KBM-7 (cell line): ENCODE data around the gene ACE2.

Experiments used
- DNase-seq: peaks from one replicate; pipeline ENCODE4 v3.0.0-alpha.2; 2015
- in situ Hi-C: fragments of 300-500 bp; cut with MboI; formaldehyde crosslinking; loops from 2 replicates; pipeline ENCODE4 v1.14.3; 2020; ENCODE audit warnings: low sequenced_read_pairs, low pct_unique_long_range_greater_than_20kb, mixed read lengths

Gene ACE2

DNA sequence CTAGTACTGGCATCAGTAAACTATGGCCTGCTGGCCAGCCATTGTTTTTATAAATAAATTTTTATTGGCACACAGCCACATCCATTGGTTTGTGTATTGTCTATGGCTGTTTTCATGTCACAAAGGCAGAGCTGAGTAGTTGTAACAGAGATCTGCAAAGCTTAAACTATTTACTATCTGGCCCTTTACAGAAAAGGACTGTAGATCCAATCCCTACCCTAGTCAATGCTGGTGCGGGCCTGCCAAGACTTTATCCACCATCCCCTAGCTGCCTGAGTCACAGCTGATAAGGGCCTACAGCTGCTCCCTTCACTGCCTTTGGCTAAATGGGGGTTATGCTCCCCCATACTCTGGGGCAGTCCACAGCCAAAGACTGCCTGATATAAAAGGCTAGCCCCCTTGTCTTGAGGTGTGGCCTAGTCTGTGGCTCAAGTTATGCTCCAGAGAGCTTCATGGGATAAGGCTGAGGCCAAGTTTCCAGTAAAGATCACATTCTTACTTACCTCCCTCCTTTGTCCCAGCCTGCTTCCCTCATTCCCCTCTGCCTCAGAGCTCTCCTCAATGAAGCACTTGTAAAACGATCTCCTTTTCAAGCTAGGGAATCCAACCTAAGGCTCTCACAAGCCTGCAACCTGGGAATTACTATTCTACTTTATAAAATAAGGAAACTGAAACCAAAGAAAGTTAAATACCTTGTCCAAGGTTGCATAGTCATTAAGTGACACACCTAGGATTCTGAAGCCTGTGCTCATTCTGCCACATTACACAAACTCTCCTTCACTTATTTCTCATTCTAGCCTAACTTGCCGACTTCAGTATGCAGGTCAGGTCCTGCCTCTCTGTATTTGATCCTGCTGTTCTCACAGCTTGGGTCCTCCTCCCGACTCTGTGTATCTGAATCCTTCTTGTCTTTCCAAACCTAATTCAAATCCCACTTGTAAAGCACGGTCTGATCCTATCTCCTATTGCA, 20.7 kb downstream of the ACE2 start:
- no peak for DNase-seq
- in situ Hi-C loops = no loop called here

DNA sequence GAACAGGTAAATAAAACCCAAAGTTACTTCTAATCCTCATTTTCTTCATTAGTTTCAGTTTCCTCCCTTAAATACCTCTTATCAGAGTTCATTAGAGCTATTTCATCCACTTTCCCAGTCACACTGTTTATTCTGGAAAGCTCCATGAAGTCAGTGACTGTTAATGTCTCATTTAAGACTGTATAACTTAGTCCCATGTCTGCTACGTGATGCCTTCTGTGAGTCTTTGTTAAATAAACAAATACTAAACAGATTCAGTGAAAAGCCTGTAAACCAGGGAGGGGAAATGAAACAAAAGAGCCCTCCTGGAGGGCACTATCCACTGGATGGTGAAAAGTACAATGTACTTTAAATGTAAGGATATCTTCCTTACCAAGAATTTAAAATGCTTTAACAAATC, 24.7 kb downstream of the ACE2 start:
- in situ Hi-C loops = no loop called here

DNA sequence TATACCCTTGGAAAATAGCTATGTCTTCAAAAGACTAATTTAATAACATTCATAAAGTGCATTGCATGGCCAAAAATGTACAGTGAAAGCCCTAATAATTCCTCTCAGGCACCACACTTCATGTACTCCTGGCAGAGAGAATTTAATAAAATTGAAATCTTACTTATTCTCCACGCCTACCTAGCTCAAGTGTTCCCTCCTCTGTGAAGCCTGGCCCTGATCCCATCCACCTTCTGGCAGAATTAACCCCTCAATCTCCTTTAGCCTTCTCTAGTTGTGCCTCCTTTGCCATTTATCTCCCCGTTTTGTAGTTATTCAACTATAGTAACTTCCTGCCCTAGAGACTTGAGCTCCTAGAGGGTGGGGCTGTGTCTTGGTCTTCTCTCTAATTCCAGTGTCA, 26.7 kb downstream of the ACE2 start:
- in situ Hi-C loops = no loop called here
- no peak for DNase-seq

More for the DNA sequence above, 24.7 kb downstream of the ACE2 start:
- DNase-seq = no peak

DNA sequence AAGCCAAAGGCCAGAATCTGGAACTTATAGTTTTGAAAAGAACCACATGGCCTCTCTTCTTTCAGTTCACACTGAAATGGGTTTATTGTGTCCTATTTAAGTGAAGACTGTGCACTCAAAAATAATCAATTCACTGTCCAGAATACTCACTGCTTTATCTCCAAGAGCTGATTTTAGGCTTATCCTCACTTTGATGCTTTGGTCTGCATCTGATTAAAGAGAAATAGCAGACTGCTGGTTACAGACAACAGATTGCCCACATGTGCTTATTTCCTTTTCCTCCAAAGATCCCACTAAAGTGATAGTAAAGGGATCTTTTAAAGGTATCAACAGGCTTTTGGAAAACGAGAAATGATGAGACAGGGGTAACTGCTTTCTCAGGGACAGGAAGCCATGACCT, 30.6 kb downstream of the ACE2 start:
- no peak for DNase-seq
- in situ Hi-C loops = no loop called here

DNA sequence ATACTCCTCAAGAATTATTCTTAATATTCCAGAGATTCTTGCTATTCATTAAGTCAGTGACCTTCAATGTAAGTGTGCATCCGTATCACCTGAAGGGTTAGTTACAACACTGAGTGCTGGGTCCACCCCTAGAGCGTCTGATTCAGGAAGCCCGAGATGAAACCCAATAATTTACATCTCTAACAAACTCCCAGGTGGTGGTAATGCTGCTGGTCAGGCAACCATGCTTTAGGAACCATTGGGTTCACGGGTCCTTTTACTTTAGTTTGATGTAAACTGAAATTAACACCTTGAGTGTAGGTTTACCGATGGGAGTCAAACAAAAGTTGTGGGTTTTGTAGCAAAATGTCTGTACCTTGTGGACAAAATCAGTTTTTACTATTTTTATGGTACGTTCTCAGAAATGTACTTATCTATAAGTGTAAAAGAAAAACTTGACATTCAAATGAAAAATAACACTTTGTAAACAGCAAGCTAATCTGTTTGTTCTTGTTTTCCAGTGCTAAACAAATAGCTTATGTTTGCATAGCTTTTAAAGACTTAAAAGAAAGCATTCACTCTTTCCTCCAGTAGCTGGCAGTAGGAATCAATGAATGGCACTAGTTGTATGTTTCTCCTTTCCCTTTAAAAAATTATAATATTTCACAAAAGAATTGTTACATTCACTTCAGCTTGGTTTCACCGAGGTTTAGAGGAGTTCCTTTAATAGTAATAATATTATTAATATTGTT, 32.7 kb downstream of the ACE2 start:
- DNase-seq = no peak
- in situ Hi-C loops = loop anchor here (10.0 kb wide), 1 partner anchor 63 kb away; the partner anchor contains the start of gene BMX

DNA sequence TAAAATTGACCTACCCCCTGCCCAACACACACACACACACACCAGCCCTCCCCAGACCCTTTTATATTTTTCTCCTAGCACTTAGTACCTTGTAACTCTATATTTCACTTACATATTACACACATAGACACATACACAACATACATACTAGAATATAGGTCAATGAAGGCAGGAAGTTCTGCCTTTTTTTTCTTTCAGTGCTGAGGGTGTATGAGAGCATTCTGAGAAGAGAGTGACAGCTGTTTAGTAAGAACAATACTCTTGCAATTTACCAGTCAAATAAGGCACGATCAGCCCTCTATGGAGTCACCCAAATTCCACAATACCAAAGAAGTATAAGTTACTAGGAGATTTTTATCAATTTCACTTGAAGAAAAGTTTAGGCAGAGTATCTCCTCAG, 33.5 kb downstream of the ACE2 start:
- in situ Hi-C loops = loop anchor here (10.0 kb wide), 1 partner anchor 62 kb away; the partner anchor contains the start of gene BMX
- no peak for DNase-seq

DNA sequence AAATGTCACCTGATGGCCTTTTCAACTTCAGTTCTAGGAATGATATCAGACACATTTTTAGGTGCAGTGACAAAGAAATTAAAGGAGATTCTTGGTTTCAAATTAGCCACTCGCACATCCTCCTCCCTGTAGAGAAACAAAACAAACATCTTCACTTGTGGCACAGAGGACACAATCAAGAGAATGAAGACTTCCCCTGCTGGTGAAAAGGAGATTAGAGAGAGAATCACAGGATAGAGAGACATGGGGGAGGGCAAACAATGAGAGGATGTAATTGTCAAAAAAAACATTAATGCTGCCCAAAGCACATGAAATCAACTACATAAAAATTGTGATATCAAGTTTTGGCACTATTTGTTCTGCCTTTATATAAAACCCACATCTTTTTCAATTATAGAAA, 34.5 kb downstream of the ACE2 start:
- peak; percentile 27 for DNase-seq
- in situ Hi-C loops = loop anchor here (10.0 kb wide), 1 partner anchor 61 kb away; the partner anchor contains the start of gene BMX

DNA sequence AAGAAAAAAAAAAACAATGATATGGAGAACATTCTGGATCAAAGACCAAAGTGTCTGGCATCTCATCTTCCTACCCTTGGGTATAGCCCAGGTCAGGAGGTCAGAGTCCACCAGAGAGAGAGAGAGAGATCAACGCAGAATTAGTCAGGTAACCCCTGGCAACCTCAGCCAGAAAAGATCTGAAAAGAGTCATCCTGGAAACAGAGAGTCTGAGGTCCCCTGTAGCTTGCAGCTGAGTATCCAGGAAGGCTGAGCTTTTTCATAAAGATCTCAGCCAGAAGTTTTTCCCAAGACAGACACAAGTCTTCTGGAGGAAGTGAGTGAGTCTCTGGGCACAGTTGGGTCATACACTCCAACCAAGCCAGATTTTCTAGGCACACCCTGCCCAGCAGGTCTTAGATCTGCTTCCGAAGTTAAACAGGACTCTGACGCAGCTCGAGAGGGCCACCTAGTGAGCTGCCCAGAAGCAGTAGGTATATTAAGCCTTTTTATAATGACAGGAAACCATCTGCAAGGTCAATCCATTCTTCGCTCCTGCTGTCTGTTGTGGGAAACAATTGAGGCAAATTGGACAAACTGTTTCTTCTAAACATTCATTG, 35.7 kb downstream of the ACE2 start:
- DNase-seq = peak; percentile 74
- in situ Hi-C loops = loop anchor here (10.0 kb wide), 1 partner anchor 60 kb away; the partner anchor contains the start of gene BMX

DNA sequence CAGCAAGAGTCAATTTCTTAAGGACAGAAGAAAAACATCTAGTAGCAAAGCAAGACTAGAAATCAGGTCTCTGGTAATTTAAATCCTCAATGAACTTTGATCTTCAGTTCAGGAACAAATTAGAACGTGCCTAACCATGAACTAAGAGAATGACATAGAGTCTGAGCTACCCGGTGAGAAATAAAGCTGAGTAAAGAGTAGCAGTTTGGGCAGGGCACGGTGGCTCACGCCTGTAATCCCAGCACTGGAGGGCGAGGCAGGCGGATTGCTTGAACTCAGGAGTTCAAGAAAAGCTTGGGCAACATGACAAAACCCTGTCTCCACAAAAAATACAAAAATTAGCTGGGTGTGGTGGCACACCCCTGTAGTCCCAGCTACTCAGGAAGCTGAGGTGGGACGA, 37.7 kb downstream of the ACE2 start:
- no peak for DNase-seq
- in situ Hi-C loops = loop anchor here (10.0 kb wide), 1 partner anchor 58 kb away; the partner anchor contains the start of gene BMX

DNA sequence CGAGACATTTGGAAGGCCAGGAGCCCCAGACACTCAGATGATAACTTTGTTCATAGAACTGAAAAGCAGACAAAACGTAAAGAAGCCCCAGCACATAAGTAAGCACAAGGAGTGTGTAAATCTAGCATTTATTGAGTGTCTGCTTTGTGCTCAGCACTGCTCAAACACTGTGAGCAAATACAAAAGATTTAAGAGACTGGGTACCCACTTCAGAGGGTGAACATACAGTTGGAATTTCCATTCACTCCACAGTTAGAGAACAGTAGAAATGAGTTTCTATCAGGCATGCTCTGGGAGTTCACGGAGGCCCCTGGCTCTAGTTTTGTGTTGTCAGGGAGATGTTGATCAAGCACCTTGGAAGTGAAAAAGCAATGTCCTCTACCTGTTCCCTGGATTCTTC, 39.8 kb downstream of the ACE2 start:
- in situ Hi-C loops = loop anchor here (10.0 kb wide), 1 partner anchor 56 kb away; the partner anchor contains the start of gene BMX

DNA sequence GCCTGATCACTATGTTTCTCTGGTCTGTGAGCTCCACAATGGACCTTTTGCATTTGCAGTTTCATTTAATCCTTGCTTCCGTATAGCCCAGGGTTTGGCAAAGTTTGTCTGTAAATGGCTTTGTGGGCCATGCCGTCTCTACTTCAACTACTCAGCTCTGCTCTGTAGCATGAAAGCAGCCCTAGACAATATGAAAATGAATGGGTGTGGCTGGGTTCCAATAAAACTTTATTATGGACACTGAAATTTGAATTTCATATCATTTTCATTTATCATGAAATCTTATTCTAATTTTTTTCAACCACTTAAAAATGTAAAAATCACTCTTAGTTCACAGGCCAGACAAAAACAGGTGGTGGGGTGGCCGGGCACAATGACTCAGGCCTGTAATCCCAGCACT, 41.5 kb downstream of the ACE2 start:
- DNase-seq = no peak
- in situ Hi-C loops = no loop called here

More for the DNA sequence above, 39.8 kb downstream of the ACE2 start:
- no peak for DNase-seq

DNA sequence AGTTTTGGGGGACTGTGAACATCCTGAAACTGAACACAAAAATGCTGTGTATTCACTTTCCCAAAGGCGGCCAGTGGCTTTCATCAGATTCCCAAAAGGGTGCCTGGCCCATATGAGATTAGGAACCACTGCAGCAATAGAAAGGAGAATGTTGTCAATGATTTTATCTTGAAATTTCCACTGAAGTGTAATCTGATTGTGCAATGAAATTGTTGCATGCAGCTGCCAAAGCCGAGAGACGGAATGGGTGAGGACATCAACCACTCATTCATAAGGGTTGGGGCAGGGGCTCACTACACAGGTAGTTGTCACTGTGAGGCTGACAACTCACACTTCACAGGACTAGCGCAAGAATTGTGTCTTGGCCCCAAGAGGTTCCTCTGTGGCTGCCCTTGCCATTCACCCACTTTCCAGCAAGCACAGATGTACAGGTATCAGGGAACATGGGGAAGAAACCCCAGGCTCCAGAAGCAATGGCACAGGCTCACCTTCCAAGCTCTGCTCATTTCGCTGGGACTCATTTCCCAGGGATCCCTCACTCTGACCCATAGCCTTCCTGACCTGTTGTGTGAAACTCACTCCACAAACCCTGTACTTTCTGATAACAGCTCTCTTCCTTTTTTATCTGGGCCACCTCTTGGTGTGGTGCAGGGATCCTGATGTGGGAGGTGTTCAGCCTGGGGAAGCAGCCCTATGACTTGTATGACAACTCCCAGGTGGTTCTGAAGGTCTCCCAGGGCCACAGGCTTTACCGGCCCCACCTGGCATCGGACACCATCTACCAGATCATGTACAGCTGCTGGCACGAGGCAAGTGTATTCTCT, 51.4 kb downstream of the ACE2 start:
- in situ Hi-C loops = no loop called here
- DNase-seq = no peak

DNA sequence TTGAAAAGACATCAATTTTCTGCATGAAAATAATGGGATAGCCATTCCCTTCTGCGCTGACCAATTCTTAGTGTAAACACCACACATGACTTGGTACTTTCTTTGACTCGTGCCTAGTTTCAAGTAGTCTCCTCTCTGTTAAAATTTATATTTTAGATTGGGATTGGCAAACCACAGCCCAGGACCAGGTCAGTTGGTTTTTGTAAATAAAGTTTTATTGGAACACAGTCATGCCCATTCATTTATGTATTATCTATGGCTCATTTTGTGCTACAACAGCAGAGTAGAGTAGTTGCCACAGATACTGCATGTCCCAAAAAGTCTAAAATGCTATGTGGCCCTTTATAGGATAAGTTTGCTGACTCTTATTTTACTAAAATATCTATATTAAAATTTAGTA, 53.4 kb downstream of the ACE2 start:
- DNase-seq = no peak
- in situ Hi-C loops = no loop called here

DNA sequence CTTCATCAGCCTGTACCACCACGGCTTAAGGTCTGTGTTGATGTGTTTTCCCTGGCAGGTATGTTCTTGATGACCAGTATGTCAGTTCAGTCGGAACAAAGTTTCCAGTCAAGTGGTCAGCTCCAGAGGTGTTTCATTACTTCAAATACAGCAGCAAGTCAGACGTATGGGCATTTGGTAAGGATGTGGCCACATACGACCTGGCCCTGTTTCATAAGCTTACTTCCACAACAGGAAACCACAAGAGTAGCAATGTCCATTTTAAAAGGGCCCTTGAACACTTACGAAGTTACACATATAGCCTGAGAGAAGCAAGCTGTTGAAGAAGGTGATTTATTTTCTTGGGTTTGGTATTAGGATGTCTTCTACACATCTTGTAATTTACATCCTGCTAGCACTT, 54.0 kb downstream of the ACE2 start:
- DNase-seq = no peak
- in situ Hi-C loops = no loop called here

DNA sequence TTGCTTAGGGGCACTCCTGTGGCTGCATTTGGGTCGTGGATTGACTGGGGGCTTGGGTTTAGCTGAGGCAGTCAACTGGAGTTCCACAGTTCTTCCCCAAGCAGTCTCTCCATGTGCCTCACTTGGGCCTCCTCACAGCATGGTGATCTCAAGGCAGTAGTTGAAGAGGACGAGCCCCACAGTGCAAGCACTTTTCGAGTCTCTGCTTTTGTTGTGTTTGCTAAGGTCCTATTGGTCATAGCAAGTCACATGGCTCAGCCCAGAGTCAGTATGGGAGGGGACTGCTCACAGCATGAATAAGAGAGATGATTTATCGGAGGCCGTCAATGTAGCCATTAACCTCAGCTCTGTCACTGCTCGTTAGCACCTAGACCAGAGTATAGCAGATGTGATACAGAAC, 70.4 kb downstream of the ACE2 start:
- in situ Hi-C loops = no loop called here

DNA sequence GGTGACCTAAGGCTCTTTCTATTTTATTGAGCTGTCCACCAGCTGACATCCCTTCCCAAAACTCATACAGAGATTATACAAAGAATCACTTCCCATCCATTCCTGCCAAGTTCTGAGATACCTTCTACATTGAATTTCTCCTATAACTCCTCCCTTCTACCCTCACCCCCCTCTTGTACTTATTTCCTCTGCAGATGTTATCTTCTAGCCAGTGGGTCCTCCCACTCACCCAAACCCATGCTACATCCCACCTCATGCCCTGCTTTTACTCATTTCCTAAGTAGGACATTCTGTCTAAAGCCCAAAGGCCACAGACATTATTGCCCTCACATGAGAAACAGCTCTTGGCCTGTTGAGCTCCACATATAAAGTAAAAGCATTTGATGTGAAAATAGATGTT, 71.6 kb downstream of the ACE2 start:
- peak; percentile 63 for DNase-seq
- in situ Hi-C loops = no loop called here

More for the DNA sequence above, 70.4 kb downstream of the ACE2 start:
- DNase-seq = no peak

DNA sequence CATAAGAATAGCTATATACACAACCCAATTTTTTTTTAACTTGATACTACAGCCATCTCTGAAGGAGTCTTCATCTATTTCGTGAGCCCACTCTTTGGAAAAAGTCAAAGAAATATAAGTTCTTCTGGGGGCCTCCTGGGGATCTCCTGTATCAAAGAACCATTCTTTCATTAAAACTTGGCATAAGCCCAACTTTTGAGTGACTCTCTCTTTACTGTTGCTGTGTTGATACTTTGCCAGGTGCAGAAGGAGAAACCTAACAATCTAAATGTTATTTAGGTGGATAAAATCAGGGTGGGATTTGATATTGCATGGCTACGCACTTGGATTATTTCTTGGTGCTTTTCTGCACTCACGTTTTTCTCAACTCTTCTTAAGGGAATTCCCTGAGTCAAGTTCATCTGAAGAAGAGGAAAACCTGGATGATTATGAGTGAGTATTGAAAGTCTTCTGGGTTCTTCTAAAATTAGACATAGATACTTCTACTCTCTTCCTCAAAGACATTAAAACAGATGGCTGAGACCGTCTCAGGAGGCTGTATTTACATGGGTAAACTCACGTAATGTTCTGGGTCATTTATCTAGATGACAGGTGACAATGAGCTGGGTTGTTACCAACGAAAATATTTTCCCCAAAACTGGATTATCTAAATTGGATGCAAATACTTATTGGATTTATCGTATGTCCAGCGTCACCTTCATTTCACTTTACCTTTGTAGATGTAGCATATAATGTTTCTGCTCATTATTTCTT, 74.9 kb downstream of the ACE2 start:
- in situ Hi-C loops = no loop called here
- DNase-seq = no peak

DNA sequence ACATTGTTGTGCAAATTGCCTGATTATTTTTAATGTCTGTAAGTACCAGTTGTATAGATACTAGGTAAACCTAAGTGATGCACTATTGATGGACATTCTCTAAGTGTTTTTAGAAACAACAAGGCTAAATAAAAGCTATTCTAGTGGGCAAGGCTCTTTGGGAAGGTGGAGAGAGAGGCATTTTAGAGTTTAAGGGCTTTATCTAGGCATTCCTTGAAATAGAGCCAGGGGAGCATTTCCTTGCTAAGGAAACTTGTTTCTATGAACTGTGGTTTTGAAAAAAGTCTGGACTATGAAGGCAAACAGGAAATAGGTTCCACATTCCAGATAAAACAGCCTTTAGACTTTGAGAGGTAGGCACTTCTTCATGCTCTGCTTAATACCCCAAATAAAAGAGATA, 76.3 kb downstream of the ACE2 start:
- no peak for DNase-seq
- in situ Hi-C loops = no loop called here
